HG03378 (cell line): ENCODE results near the gene MEG3.

Experiments
- ATAC-seq: cut with Tn5 transposase; IDR thresholded peaks from one replicate; pipeline ENCODE4 v1.9.1; 2021; ENCODE audit warnings: mild to moderate bottlenecking, moderate library complexity; ENCODE audit not compliant: unreplicated experiment

Gene MEG3

DNA sequence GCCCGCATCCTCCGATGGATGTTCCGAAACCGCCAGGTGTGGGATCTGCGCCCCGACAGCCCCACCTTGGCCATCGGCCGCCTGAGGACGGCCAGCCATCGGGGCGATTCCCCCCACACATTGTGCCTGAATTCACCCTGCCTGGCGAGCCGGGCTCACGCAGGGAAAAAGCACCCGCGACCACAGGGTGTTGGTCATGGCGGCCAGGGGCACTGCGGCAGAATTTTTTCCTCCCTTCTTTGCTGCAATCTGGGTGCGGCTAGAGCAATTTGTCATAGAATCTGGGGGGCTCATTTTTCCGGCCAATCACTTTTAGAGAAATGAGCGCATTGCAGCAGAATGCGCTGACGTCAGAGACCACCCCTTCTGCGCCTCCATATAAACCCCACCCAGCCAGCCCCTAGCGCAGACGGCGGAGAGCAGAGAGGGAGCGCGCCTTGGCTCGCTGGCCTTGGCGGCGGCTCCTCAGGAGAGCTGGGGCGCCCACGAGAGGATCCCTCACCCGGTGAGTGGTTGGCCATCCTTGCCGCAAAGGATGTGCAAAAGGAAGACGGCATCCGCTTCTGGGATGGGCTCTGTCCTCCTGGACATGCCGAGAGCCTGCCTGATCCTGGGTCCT lies at the start of gene MEG3:
TSS of gene MEG3 (plus strand) at position 406 of the 619 bp plus-strand sequence.
- ATAC-seq = no peak

DNA sequence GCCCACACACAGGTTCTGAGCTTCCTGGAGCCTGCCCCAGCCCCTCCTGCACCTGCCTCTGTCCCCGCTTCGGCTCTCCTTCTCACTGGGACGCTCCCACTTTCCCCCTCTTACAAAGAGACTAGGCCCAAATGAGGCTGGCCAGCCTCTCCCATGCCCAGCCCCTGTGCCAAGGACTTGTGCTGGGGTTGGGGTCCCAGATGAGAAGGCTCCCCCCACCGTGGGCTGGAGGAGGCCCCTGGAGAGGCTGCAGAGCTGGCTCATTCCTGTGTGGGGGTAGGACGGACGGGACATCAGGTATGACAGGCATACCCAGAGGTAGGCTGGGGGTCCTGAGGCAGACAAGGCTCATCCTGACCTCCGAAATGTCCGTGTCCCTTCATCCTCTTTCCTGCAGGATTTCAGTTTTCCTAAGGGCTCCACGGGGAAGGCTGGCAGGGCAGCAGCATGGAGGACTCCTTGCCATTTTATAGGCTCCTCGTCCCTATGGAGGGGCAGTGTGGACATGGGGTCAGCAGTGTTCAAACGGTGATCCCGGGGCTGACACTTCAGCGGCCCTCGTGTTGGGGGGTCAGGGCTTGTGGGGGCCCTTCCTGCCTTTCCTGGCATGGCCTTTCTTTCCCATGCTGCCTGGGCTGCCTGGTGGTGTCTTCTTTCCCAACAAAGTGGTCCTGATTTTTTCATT lies 49.1 kb upstream of the MEG3 start:
- ATAC-seq = no peak

DNA sequence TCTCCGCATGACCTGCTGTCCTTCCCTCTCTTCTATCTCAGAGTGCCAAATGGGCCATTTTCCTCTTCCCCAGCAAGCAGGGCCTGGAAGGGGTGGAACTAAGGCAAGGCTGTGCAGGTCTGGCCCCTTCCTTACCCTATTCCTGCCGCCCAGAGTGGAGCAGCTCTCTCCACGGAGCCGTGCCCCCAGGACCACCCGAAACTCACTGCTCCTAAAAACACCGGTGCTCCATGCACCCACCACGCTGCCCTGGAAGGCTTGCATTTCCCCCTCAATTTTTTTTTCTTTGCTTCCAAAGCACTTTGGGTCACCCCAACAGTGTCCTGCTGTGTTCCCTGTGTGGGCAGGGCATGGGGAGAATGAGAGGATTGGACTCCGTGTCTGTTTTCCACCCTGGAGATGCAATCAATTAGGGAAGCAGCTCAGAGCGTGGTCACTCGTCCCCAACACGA lies 48.5 kb upstream of the MEG3 start:
- ATAC-seq = no peak

DNA sequence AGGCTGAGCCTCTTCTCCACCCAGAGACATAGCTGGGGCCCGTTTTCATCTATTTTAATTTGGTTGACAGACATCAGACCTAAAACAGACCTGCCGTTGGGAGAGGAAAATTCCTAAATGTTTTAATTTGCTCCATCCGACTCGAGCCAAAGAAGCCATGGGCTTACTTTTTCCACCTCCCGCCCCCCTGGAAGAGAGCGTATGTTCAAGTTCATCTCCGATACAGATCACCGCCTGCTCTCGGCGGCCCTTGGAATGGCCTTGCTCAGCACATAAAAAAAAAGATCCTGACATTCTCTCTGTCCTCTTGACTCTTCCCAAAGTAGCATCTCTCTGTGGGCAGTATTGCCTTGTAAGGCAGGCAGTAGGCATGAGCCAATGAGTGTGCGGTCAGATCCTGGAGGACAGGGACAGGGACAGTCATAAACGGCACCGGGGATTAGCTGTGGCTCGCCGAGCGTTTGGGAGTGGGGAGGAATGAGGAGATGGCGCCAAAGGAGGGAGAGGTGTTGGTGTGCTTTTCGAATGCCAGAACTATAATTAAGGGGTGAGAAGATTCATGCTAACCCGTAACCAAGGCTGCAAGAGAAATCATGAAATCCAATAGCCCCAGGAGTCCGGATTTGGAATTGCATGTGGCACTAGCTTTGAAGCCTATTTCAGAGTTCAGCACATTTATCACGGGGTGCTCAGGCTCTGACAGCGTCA lies 47.9 kb upstream of the MEG3 start:
- no peak for ATAC-seq

DNA sequence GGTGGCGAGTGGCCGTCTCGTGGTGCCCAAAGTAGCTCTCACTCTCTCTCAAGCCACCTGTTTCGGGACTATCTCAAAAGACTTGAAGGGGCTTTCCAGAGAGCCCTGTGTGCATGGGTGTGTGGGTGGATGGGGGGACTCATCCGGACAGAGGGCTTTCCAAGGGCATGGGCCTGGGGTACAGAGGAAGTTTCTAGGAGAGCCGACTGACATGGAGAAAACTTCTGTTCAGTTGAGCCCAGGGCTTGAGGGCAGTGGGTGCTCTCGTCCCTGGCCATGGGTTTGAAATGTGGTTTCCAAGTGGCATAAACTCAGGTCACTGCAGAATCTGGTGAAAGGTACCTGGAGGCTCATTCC lies 47.4 kb upstream of the MEG3 start:
- no peak for ATAC-seq

- no peak for ATAC-seq
Measured at GRCh38 chr14:100778951-100779690, 46.8 kb upstream of the MEG3 start.

DNA sequence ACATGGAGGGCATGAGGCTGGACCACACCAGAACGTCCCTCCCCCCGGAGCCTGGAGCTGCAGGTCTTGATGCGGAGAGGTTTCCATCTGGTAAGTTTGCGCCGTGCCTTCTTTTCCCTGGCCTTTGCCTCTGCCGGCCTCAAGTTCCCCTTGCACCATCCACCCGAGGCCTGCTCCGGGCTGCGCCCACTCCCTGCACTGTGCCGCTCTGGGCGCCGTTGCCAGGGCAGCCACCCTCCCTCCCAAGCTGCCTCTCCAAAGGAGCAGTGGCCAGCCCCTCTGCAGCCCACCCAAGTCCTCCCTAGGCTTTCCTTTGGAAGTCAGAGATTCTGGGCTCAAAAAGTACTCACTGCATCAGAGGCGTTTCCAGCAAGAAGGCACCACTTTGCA lies 46.2 kb upstream of the MEG3 start:
- ATAC-seq = no peak

DNA sequence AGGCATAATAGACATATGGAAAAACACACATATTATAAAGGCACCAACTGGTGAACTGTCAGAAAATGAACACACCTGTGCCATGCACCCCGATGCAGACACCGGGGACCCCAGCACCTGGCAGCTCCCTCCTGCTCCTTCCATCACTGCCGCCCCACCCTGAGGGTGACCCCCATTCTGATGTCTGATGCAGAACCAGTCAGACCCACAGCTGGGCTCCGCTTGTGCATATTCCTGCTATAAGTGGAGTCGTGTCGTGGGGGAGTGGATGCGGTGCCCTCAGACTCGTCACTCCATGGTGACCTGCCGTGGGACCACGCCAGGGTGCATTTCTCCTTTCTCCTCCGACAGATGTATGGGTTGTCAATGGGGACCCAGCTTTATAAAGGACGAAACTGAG lies 45.7 kb upstream of the MEG3 start:
- no peak for ATAC-seq

DNA sequence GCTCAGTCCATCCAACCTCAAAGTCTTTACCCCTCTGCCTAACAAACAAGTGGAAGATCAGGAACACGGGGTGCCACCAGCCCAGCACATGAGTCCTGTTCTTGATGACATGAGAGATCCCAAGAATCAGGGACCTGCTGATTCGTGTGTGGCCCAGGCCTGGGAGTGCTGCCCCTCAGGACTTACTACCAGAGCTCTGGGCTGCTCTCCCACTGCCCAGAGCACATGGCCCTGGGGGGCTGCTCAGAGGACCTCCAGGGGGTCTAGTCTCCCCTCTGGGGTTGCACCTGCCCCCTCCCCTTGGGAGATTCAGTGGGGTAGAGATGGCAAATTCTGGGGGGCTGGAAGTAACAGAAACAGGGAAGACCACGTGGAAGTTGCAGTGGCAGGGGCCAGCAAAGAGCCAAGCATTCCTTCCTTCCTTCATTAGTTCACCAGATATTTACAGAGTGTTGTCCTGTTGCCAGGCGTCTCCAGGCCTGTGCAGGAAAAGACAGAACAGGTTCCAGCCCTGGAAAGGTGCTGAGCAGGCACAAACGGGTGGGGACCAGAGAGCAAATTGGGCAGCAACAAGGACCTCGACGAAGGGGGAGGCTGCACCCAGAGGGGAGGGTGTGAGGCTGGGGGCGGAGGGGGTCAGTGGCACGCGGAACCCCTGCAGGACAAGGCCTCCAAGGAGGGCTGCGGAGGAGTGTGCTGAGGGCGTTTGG lies 45.1 kb upstream of the MEG3 start:
- no peak for ATAC-seq

DNA sequence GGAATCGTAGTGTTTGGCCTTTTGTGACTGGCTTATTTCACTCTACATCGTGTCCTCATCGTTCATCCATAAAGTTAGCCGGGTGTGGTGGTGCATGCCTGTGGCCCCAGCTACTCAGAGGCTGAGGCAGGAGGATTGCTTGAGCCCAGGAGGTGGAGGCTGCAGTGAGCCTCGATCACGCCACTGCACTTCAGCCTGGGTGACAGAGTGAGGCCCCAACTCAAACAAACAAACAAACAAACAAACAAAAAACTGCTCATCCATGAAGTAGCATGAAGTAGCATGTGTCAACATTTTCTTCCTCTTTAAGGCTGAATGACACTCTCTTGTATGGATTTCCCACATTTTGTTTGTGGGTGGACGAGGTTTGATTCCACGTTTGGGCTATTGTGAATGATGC lies 44.0 kb upstream of the MEG3 start:
- no peak for ATAC-seq

DNA sequence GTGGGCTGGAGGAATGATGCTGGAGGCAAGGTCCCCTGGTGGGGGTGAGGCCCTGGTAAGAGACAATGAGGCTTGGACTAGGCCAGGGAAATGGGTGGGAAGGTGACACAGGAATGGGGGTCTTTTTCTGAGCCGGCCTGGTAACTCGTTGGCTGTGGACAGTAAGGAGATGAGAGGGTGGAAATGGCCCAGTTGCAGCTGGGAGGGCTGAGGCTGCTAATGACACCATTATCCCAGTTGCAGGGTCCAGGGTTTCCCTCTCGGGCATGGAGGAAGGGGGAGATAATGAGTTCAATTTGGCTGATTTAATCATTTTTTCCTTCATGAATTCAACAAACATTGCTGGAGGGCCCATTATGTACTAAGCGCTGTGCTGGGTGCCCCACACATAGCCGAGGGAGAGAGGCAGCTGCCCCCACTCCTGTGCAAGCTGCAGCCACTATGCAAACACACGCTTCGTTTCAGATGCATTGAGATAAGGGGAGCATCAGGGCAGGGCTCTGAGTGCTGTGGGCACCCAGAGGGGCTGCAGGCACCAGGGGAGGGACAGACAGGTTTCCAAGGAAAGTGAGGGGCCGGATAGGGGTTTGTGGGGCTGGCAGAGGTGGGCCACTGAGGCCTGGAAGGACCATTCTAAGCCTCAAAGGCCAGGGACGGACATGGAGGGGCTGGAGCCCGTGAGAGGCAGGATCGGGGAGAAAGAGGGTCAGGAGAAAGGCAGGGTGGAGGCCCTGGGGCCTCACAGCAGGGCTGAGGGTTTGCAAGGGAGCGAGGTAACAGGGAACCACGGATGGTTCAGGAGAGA lies 43.2 kb upstream of the MEG3 start:
- ATAC-seq = no peak

DNA sequence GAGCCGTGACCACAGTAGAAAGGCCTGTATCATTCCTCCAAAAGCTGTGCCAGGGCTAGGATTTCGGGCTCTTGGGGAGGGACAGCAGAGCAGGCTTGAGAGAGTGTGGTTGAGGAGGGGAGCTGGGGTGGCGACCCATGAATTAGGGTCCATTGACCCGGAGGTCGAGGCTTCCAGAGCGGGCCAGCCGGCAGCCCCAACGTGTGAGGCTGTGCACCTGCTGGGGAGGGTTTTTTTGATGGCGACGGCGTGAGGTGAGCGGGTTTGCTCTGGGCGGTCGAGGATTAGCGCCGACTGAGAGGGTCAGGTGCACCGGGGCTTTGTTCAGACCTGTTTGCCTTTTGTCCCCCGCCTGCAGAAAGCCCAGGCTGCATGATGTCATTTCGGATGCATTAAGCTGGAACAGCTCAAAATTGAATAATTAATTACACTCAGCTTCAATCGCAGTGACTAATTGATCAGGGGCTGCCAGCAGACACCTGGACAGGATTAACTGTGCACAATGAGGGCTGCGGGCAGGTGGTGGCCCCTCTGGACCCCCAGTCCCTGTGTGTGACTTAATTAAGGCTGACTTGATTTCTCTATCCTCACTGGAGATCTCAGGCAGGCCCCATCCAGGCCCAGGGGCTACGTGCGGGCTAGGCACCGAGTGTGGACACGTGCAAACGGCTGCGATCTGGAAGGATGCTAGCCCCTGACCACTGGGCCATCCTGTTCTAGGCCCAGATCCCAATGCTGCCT lies 42.1 kb upstream of the MEG3 start:
- ATAC-seq = no peak

DNA sequence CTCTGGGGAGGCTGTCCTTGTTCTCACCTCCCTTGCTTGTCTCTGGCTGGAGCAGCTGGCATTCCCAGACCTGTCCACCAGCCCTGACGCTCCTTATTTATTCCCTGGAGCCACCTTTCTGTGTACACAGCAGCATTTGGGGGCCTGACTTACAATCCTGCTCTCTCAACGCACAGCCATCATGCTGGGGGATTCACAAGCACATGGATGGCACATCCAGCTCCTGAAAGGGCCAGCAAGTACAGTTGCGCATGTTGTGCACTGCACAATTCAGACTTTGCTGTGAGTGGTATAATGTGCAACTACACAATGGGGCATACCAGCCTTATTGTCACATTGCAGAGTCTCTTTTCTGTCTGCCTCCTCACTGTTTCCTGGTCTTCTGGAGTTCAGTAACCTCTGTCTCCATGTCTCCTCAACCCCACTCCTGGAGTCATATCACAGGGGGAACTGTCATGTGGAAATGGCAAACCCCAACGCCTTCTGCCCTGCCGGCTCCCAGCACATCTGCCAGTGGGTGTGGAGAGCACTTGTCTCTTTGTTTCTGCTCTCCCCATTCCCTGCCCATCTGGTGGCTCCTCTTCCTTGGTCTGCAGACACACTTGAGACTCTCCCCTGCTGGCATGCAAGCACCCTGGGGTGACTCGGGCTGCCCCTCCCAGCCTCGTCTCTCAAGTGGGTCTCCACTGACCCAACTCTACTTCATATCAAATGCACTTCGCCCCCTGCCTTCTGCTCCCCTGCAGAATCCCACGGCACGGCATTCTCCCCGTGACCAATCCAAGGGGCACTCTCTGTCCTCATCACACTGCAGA lies 41.2 kb upstream of the MEG3 start:
- no peak for ATAC-seq

GRCh38 chr14:100785338-100785615 lies 40.6 kb upstream of the MEG3 start:
- no peak for ATAC-seq

GRCh38 chr14:100785626-100786025 lies 40.3 kb upstream of the MEG3 start:
- no peak for ATAC-seq

DNA sequence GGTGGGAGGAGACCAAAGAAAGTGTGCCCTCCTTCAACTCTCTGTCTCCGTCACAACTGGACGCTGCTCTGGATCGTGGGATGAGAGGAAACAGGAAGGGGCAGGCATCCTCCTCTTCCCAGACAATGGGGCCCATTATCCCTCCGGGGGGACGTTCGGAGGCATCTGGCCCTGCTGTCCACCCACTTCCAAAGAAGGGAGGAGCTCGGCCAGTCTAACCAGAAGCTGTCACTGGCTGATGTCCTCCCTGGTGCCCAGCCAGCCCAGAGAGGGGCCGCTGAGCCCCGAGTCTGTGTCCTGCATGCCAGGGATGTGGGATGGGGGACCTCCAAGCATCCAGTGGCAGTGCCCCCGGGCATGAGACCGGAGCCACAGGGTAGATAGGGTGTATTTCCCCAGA lies 39.8 kb upstream of the MEG3 start:
- ATAC-seq = no peak

- ATAC-seq = no peak
Measured at GRCh38 chr14:100786576-100787219, 39.2 kb upstream of the MEG3 start.

GRCh38 chr14:100787659-100788058 lies 38.3 kb upstream of the MEG3 start:
- ATAC-seq = no peak
